ENCODE measurements around the gene RALGPS1.

DNA sequence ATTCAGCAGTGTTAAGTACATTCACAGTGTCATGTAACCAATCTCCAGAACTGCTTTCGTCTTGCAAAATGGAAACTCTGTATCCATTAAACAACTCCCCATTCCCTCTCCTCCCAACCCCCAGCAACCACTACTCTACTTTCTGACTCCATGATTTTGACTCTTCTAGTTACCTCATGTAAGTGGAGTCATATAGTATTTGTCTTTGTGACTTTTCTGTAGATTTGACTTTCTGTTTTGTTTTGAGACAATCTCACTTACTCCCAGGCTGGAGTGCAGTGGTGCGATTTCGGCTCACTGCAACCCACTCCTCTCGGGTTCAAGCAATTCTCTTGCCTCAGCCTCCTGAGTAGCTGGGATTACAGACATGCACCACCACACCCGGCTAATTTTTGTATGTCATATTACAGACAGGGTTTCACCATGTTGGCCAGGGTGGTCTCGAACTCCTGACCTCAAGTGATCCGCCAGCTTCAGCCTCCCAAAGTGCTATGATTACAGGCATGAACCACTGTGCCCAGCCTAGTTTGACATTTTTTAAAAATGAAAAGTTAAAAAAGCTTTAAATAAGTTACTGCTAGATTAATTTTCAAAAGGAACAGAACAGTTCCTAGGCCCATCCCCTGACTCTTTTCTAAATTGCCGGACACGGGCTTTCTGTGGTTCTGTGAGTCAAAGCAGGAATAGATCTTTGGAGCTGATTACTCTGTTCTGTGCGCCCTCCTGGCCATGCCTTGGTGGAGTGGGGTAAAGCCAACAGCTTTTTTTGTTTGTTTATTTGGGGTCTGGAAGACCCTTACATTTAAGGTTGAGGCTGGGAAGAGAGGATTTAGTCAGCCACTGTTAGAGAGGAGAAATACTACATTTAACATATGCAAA lies 59.3 kb downstream of the RALGPS1 start:
- TF ChIP-seq, protein P1, sequence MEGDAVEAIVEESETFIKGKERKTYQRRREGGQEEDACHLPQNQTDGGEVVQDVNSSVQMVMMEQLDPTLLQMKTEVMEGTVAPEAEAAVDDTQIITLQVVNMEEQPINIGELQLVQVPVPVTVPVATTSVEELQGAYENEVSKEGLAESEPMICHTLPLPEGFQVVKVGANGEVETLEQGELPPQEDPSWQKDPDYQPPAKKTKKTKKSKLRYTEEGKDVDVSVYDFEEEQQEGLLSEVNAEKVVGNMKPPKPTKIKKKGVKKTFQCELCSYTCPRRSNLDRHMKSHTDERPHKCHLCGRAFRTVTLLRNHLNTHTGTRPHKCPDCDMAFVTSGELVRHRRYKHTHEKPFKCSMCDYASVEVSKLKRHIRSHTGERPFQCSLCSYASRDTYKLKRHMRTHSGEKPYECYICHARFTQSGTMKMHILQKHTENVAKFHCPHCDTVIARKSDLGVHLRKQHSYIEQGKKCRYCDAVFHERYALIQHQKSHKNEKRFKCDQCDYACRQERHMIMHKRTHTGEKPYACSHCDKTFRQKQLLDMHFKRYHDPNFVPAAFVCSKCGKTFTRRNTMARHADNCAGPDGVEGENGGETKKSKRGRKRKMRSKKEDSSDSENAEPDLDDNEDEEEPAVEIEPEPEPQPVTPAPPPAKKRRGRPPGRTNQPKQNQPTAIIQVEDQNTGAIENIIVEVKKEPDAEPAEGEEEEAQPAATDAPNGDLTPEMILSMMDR (IDR thresholded peaks at IDR 0.05; ENCODE audit: poor library complexity) = no peak
- TF ChIP-seq EZH2phosphoT487 (IDR thresholded peaks at IDR 0.05; ENCODE audit: low read depth, severe bottlenecking, unreplicated experiment) = no peak
